Dedifferentiated amniotic fluid mesenchymal stem cell (primary cell): ENCODE data around the gene METTL22.
"Not testable (repeated sequence)": the region's sequence is repeated elsewhere in the genome, so short reads cannot be mapped to it uniquely, and the experiment has no call there.

Experiments
- DNase-seq: peaks from one replicate; pipeline ENCODE4 v3.0.0-alpha.2; 2016; ENCODE audit errors: extremely low spot score

Gene METTL22

GRCh38 chr16:8632675-8633182, 11.2 kb downstream of the METTL22 start:
- no peak for DNase-seq

GRCh38 chr16:8634991-8635736, 13.7 kb downstream of the METTL22 start:
- no peak for DNase-seq

- DNase-seq = no peak
These were observed 18.2 kb downstream of the METTL22 start for GRCh38 chr16:8639694-8640093.

- no peak for DNase-seq
These were observed 20.2 kb downstream of the METTL22 start for GRCh38 chr16:8641671-8642070.

GRCh38 chr16:8642146-8642545, 20.6 kb downstream of the METTL22 start:
- no peak for DNase-seq

- DNase-seq = no peak
These were observed 23.0 kb downstream of the METTL22 start for GRCh38 chr16:8644211-8645140.

- DNase-seq = no peak
These were observed 23.6 kb downstream of the METTL22 start for GRCh38 chr16:8645141-8645521.

GRCh38 chr16:8645831-8646230, 24.3 kb downstream of the METTL22 start:
- DNase-seq = no peak

GRCh38 chr16:8646326-8647053, 25.0 kb downstream of the METTL22 start:
- no peak for DNase-seq

GRCh38 chr16:8647721-8648318, 26.3 kb downstream of the METTL22 start:
- DNase-seq = no peak

GRCh38 chr16:8648877-8649276, 27.4 kb downstream of the METTL22 start:
- no peak for DNase-seq

- no peak for DNase-seq
These were observed 28.5 kb downstream of the METTL22 start for GRCh38 chr16:8649829-8650554.

GRCh38 chr16:8651958-8652357, 30.5 kb downstream of the METTL22 start:
- not testable (repeated sequence) for DNase-seq

- no peak for DNase-seq
These were observed 33.8 kb downstream of the METTL22 start for GRCh38 chr16:8655184-8655717.

GRCh38 chr16:8656376-8656775, 34.9 kb downstream of the METTL22 start:
- no peak for DNase-seq

GRCh38 chr16:8660841-8661301, 39.4 kb downstream of the METTL22 start:
- DNase-seq = peak; percentile 37

- no peak for DNase-seq
These were observed 40.2 kb downstream of the METTL22 start for GRCh38 chr16:8661703-8662102.

- no peak for DNase-seq
These were observed 41.9 kb downstream of the METTL22 start for GRCh38 chr16:8663192-8664089.

- no peak for DNase-seq
These were observed 44.0 kb downstream of the METTL22 start for GRCh38 chr16:8665529-8665928.
